GM12801 (cell line): ENCODE measurements around the gene QSOX2.

ENCODE experiments used
- TF ChIP-seq, protein P1 (sequence below): IDR thresholded peaks from one replicate; pipeline ENCODE4 v1.5.1; 2011; ENCODE audit warnings: control low read depth; ENCODE audit not compliant: insufficient read length; ENCODE audit errors: extremely low read depth

QSOX2 gene

DNA sequence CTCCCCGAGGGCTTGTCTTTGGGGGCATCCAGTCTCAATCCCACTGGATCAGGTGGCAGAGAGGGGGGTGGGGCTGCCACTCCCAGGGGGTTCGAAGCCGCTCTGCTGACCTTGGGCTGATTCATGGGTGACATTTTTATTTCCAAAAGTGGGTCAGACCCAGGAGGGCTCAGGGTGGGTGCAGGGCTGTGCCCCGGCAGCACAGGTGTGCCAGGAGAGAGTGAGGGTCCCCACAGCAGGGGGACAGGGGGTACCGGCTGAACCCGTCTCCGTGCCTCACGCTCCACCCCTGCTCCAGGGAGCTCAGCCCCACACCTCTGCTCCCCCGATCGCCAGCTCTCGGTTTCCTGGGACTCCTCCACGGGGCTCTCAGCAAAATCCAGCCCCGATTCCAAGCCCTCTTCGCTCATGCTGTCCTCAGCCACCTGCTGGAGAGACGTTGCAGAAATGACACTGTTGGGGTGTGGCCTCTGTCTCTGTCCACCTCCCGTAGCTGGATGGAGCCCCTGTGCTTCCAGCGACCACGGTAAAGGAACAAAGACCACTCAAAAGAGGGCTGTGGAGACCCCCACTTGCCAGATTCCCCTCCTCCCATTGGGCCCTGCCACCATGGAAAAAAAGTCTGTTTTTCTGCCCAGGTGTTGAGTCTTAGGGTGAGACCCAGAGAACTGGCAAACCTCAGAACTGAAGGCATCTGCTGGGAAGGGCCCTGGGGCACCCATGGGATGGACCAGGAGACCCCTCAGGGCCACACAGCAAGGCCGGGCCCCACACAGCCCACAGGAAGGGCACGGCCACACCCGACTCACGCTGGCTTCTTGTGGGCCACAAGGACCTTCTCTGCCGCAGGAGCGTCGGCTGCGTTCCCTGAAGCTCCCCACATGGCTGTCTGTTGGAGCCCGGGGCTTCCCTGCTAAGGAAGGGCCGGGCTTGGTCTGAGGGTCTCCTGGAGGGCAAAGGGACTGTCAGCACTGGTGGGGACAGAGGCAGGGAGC lies 10.6 kb upstream of the QSOX2 start:
- TF ChIP-seq, protein P1, sequence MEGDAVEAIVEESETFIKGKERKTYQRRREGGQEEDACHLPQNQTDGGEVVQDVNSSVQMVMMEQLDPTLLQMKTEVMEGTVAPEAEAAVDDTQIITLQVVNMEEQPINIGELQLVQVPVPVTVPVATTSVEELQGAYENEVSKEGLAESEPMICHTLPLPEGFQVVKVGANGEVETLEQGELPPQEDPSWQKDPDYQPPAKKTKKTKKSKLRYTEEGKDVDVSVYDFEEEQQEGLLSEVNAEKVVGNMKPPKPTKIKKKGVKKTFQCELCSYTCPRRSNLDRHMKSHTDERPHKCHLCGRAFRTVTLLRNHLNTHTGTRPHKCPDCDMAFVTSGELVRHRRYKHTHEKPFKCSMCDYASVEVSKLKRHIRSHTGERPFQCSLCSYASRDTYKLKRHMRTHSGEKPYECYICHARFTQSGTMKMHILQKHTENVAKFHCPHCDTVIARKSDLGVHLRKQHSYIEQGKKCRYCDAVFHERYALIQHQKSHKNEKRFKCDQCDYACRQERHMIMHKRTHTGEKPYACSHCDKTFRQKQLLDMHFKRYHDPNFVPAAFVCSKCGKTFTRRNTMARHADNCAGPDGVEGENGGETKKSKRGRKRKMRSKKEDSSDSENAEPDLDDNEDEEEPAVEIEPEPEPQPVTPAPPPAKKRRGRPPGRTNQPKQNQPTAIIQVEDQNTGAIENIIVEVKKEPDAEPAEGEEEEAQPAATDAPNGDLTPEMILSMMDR: no peak

- TF ChIP-seq, protein P1: no peak
Measured at GRCh38 chr9:136255166-136255538, 9.5 kb upstream of the QSOX2 start.

DNA sequence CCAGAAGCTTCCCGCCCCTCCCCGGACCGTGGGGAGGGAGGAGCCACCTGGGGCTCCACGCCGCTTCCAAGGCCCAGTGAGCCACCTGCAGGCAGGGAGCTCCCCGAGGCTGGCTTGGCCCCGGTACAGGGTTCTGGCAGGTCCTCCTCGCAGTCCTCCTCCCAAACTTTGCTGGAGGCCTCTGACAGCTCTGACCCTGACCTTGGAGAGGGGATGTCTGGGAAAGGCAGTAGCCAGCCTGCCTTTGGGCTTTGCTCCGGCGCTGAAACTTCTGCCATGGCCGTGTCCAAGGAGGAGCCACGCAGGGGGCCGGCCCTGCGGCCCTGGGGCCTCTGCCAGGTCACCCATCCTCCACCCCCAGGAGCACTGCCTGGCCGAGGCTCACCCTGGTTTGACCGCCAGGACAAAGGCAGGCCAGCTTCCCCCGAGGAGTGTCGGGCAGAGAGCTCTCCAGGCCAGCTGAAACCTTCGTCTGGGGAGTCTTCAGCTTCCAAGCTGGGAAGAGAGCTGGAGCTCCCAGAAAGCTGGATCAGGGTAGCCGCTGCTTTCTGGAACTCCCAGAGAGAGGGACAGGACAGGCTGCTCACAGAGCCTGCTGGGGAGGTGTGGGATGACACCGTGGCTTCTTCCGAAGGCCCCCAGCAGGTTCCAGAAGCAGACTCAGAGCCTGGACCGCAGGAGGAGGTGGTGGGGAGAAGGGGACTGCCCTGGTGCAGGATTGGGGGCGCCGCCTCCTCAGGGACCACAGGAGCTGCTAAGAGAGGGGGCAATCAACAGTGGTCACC lies 9.0 kb upstream of the QSOX2 start:
- TF ChIP-seq, protein P1: no peak

- TF ChIP-seq, protein P1: no peak
Measured at GRCh38 chr9:136253246-136254130, 7.9 kb upstream of the QSOX2 start.

GRCh38 chr9:136252846-136253245 lies 7.2 kb upstream of the QSOX2 start:
- TF ChIP-seq, protein P1: no peak

DNA sequence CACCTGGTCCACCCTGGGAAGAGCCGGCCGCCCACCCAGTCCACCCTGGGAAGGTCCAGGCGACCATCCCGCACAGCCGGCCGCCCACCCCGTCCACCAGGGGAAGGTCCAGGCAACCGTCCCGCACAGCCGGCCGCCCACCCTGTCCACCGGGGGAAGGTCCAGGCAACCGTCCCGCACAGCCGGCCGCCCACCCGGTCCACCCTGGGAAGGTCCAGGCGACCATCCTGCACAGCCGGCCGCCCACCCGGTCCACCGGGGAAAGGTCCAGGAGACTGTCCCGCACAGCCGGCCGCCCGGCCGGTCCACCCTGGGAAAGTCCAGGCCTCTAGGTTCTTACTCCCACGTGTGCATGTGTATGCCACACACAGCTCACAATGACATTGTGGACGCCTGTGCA lies 6.7 kb upstream of the QSOX2 start:
- TF ChIP-seq, protein P1: no peak
